HCT116 (cell line): ENCODE results near the gene DENND4A. TPM values are rescaled to one million over a fixed set of nuclear protein-coding genes. Genes with fewer than 3 reads are reported as not detected.

Source experiments
- ATAC-seq: fragments of 200-7000 bp; cut with Tn5 transposase; 2 replicates; pipeline ENCODE4 v1.9.1; 2020; ENCODE audit warnings: mild to moderate bottlenecking, moderate library complexity
- BruUV-seq: library from RNA; stranded (reverse); fragments of 400-500 nt; replicated peaks from 2 replicates; lab custom pipeline; 2021; lab: Mats Ljungman, UMichigan
- CTCF ChIA-PET: fragments of 300-600 bp; sonication (Branson Sonifier 250); formaldehyde crosslinking; loops from one replicate; lab custom pipeline; 2021; ENCODE audit warnings: antibody characterized with exemption; lab: Charles Lee
- POLR2A ChIA-PET: fragments of 300-600, 350-600 bp; sonication (Branson Sonifier 250); formaldehyde crosslinking; loops from one replicate; lab custom pipeline; 2021; ENCODE audit warnings: antibody characterized with exemption; lab: Charles Lee
- RAD21 ChIA-PET, 2 experiments: fragments of 300-600 bp; sonication (Branson Sonifier 250); formaldehyde crosslinking; loops; one replicate each; lab custom pipeline; 2023; ENCODE audit warnings: low total read pairs in 2 of 2; ENCODE audit not compliant: uncharacterized antibody in 2 of 2, unreplicated experiment in 2 of 2, low non-redundant PET in 1 of 2; lab: Charles Lee
- DNase-seq: peaks from one replicate; pipeline ENCODE4 v3.0.0-alpha.2; 2010; ENCODE audit warnings: low read depth, low spot score
- H2AFZ ChIP-seq: fragments of 200-600 bp; shearing (Covaris generic), sonication (generic); 2 replicates; pipeline ENCODE4 v1.6.1; 2017; ENCODE audit warnings: low read depth, mixed run types, mixed read lengths, antibody characterized with exemption, low read length; ENCODE audit not compliant: poor library complexity, severe bottlenecking
- H3K27ac ChIP-seq: 2 replicates; pipeline ENCODE4 v1.5.1; 2012; ENCODE audit warnings: low read depth, low read length
- H3K27me3 ChIP-seq: fragments of 200-600 bp; sonication (generic); 2 replicates; pipeline ENCODE4 v1.6.1; 2016; ENCODE audit warnings: mixed run types, low read length, mixed read lengths; ENCODE audit not compliant: insufficient read depth
- H3K36me3 ChIP-seq, 2 experiments: fragments of 200-500 bp in 1 of 2; fragments of 200-600 bp in 1 of 2; sonication (Bioruptor generic) in 1 of 2; sonication (generic) in 1 of 2; 2 replicates each; pipeline versions ENCODE4 v1.5.1 to v1.6.1; 2014 to 2016; ENCODE audit warnings: low read length in 2 of 2, inconsistent platforms in 1 of 2, mixed read lengths in 1 of 2, mixed run types in 1 of 2; ENCODE audit not compliant: insufficient read depth in 2 of 2, control insufficient read depth in 1 of 2
- H3K4me1 ChIP-seq, 2 experiments: fragments of 200-600 bp in 1 of 2; sonication (generic) in 1 of 2; 2 replicates each; pipeline versions ENCODE4 v1.5.1 to v1.6.1; 2012 to 2017; ENCODE audit warnings: low read length in 2 of 2, inconsistent platforms in 1 of 2, mild to moderate bottlenecking in 1 of 2, mixed read lengths in 1 of 2, mixed run types in 1 of 2, moderate library complexity in 1 of 2; ENCODE audit not compliant: insufficient read depth in 2 of 2, control insufficient read depth in 1 of 2
- H3K4me2 ChIP-seq: fragments of 200-600 bp; sonication (generic); 2 replicates; pipeline ENCODE4 v1.6.1; 2017; ENCODE audit warnings: mixed run types, low read length, mixed read lengths
- H3K4me3 ChIP-seq, 2 experiments: fragments of 200-600 bp in 1 of 2; sonication (generic) in 1 of 2; replicated peaks in 1 of 2; 2 replicates each; pipeline ENCODE4 v1.5.1; 2011 to 2016; ENCODE audit warnings: low read length in 2 of 2, control low read depth in 1 of 2, low read depth in 1 of 2, mild to moderate bottlenecking in 1 of 2, mixed read lengths in 1 of 2, mixed run types in 1 of 2
- H3K79me2 ChIP-seq: fragments of 200-600 bp; sonication (generic); 2 replicates; pipeline ENCODE4 v1.6.1; 2017; ENCODE audit warnings: mild to moderate bottlenecking, mixed run types, low read length, moderate library complexity, mixed read lengths; ENCODE audit not compliant: insufficient read depth
- H3K9ac ChIP-seq: fragments of 200-600 bp; sonication (generic); 2 replicates; pipeline ENCODE4 v1.6.1; 2016; ENCODE audit warnings: low read length, mixed read lengths
- H3K9me2 ChIP-seq: fragments of 200-600 bp; sonication (generic), shearing (Covaris generic); 2 replicates; pipeline ENCODE4 v1.6.1; 2017; ENCODE audit warnings: mixed run types, mild to moderate bottlenecking, moderate library complexity; ENCODE audit not compliant: insufficient read depth
- H3K9me3 ChIP-seq, 2 experiments: fragments of 200-500 bp in 1 of 2; fragments of 200-600 bp in 1 of 2; sonication (Bioruptor generic) in 1 of 2; sonication (generic) in 1 of 2; 2 replicates each; pipeline ENCODE4 v1.6.1; 2014 to 2017; ENCODE audit warnings: low read length in 2 of 2, mixed read lengths in 2 of 2, inconsistent platforms in 1 of 2, low read depth in 1 of 2, mild to moderate bottlenecking in 1 of 2, mixed run types in 1 of 2, moderate library complexity in 1 of 2; ENCODE audit not compliant: control insufficient read depth in 1 of 2, insufficient read depth in 1 of 2
- H4K20me1 ChIP-seq: fragments of 200-600 bp; sonication (generic), shearing (Covaris generic); 2 replicates; pipeline ENCODE4 v1.6.1; 2017; ENCODE audit warnings: mixed run types, mild to moderate bottlenecking, moderate library complexity; ENCODE audit not compliant: insufficient read depth
- CBX3 ChIP-seq: IDR thresholded peaks from 2 replicates; pipeline ENCODE4 v1.6.1; 2012; ENCODE audit warnings: low read depth
- CEBPB ChIP-seq: IDR thresholded peaks from 2 replicates; pipeline ENCODE4 v1.6.1; 2012; ENCODE audit warnings: low read depth
- JUND ChIP-seq: IDR thresholded peaks from 2 replicates; pipeline ENCODE4 v1.6.1; 2012
- SIN3A ChIP-seq: IDR thresholded peaks from 2 replicates; pipeline ENCODE4 v1.6.1; 2012; ENCODE audit warnings: low read depth
- SRF ChIP-seq: IDR thresholded peaks from 2 replicates; pipeline ENCODE4 v1.6.1; 2012; ENCODE audit warnings: low read depth
- YY1 ChIP-seq: IDR thresholded peaks from 2 replicates; pipeline ENCODE4 v1.6.1; 2011; ENCODE audit warnings: low read length, low read depth, moderate library complexity, mild to moderate bottlenecking; ENCODE audit not compliant: insufficient replicate concordance; ENCODE audit errors: extremely low read depth
- ZFX ChIP-seq: fragments of 450-650 bp; IDR thresholded peaks from 2 replicates; pipeline ENCODE4 v1.6.1; 2017
- intact Hi-C: fragments of 100-400 bp; cut with micrococcal nuclease; formaldehyde crosslinking; loops from 2 replicates; pipeline ENCODE4 v1.10.0; 2022
- total RNA-seq: library from RNA; stranded (reverse); gene quantifications from one replicate; pipeline ENCODE4 v1.2.1, GENCODE V29; 2021; ENCODE audit not compliant: unreplicated experiment
- TF ChIP-seq, protein P1 (sequence below): IDR thresholded peaks from 2 replicates; pipeline ENCODE4 v1.6.1; 2012
- TF ChIP-seq, protein P2 (sequence below): IDR thresholded peaks from 2 replicates; pipeline ENCODE4 v1.6.1; 2012; ENCODE audit warnings: low read depth

DENND4A gene
- total RNA-seq, 1 experiment from 2014 or later, result 9.1 TPM

DNA sequence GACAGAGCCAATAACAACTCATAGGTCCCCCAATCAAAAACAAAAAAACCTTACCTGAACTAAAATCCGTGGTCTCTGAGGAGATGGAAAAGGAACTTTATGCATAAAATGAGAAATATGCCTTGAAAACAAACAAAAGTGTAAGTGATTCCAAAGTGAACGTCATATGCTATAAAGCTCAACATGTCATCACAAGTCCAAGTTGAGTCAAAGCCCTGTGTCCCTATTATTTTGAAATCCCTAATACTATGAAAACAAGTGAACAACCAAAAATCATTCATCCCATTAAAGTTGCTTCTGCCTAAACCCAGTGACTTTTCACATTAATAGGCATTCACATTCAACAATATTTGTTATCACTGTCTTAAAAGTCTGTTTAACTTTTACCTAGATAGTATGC is 59.4 kb downstream of the DENND4A start:
- Histone ChIP-seq H4K20me1 (no peaks in the 10 kb centered on the region), H3K36me3 (no peaks in the 10 kb centered on the region), H3K9me3 (no peaks in the 10 kb centered on the region), H3K27me3 (no peaks in the 10 kb centered on the region), H3K4me3 (no peak overlapping the region), H3K79me2 (no peaks in the 10 kb centered on the region), H3K4me2 (no peak overlapping the region), H3K9me2 (no peaks in the 10 kb centered on the region), H2AFZ (no peak overlapping the region), H3K9ac (no peak overlapping the region), H3K27ac (no peak overlapping the region), H3K4me1 (no peaks in the 10 kb centered on the region)
- intact Hi-C loops, result no loop called here
- no TSS peak for BruUV-seq
- RAD21 ChIA-PET, result no interaction called here
- POLR2A ChIA-PET, result no interaction called here
- DNase-seq (no peak), ATAC-seq (no peak)
- CTCF ChIA-PET, result no interaction called here
- TF ChIP-seq SRF, result no peak
- TF ChIP-seq ZFX, result no peak
- TF ChIP-seq, protein P1, sequence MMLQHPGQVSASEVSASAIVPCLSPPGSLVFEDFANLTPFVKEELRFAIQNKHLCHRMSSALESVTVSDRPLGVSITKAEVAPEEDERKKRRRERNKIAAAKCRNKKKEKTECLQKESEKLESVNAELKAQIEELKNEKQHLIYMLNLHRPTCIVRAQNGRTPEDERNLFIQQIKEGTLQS, result no peak
- TF ChIP-seq JUND, result no peak
- TF ChIP-seq, protein P2, sequence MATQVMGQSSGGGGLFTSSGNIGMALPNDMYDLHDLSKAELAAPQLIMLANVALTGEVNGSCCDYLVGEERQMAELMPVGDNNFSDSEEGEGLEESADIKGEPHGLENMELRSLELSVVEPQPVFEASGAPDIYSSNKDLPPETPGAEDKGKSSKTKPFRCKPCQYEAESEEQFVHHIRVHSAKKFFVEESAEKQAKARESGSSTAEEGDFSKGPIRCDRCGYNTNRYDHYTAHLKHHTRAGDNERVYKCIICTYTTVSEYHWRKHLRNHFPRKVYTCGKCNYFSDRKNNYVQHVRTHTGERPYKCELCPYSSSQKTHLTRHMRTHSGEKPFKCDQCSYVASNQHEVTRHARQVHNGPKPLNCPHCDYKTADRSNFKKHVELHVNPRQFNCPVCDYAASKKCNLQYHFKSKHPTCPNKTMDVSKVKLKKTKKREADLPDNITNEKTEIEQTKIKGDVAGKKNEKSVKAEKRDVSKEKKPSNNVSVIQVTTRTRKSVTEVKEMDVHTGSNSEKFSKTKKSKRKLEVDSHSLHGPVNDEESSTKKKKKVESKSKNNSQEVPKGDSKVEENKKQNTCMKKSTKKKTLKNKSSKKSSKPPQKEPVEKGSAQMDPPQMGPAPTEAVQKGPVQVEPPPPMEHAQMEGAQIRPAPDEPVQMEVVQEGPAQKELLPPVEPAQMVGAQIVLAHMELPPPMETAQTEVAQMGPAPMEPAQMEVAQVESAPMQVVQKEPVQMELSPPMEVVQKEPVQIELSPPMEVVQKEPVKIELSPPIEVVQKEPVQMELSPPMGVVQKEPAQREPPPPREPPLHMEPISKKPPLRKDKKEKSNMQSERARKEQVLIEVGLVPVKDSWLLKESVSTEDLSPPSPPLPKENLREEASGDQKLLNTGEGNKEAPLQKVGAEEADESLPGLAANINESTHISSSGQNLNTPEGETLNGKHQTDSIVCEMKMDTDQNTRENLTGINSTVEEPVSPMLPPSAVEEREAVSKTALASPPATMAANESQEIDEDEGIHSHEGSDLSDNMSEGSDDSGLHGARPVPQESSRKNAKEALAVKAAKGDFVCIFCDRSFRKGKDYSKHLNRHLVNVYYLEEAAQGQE, result no peak
- TF ChIP-seq, all 23 proteins: peak for 0

DNA sequence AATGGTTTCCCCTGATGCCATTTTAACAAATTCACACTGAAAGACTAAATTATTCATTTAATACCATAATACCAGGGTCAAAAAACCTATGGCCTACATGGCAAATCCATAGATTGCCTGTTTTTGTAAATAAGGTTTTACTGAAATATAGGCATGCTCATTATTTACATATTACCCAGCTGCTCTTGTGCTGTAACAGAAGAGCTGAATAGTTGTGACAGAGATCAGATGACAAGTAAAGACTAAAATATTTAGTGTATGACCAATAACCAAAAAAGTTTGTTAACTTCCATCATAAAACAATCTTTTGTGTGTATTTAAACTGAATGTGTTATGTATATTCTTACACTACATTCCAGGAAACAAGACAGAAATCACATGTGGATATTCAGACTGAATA is 60.2 kb downstream of the DENND4A start:
- Histone ChIP-seq H3K4me3 (no peak overlapping the region), H3K9ac (no peak overlapping the region), H3K27ac (no peak overlapping the region), H3K36me3 (no peaks in the 10 kb centered on the region), H3K79me2 (no peaks in the 10 kb centered on the region), H3K4me2 (no peak overlapping the region), H2AFZ (no peak overlapping the region), H3K9me3 (no peaks in the 10 kb centered on the region), H3K27me3 (no peaks in the 10 kb centered on the region), H3K9me2 (no peaks in the 10 kb centered on the region), H4K20me1 (no peaks in the 10 kb centered on the region), H3K4me1 (no peaks in the 10 kb centered on the region)
- DNase-seq (no peak), ATAC-seq (no peak)
- intact Hi-C loops, result no loop called here
- CTCF ChIA-PET, result no interaction called here
- TF ChIP-seq ZFX (no peak), YY1 (no peak), SIN3A (no peak), CBX3 (no peak), CEBPB (no peak)
- TF ChIP-seq, protein P2, result no peak
- no TSS peak for BruUV-seq
- POLR2A ChIA-PET, result interaction anchor here (1.0 kb wide), 1 partner anchor 10 kb away, joined by 3 read pairs; no protein-coding TSS in a partner anchor
- RAD21 ChIA-PET, result no interaction called here
